Right atrium auricular region (tissue), 2 donors: ENCODE data around the gene CEP83. TPM values are rescaled to one million over a fixed set of nuclear protein-coding genes. Genes with fewer than 3 reads are reported as not detected.
"Not testable (repeated sequence)": the region's sequence is repeated elsewhere in the genome, so short reads cannot be mapped to it uniquely, and the experiment has no call there.

Experiments used
- DNase-seq: peaks from one replicate; pipeline ENCODE4 v3.0.0-alpha.2; 2019; ENCODE audit warnings: low spot score
- H3K27ac ChIP-seq, 2 donors: fragments of 200-600 bp; sonication (generic); 1 replicate in 1 of 2; 2 replicates in 1 of 2; pipeline ENCODE4 v1.5.1; 2016 to 2019
- H3K27me3 ChIP-seq, 2 donors: fragments of 200-600 bp; sonication (generic); one replicate each; pipeline versions ENCODE4 v1.5.1 to v1.6.0; 2017 to 2019
- H3K36me3 ChIP-seq: fragments of 200-600 bp; sonication (generic); one replicate; pipeline ENCODE4 v1.5.1; 2016
- H3K4me1 ChIP-seq, 2 donors: fragments of 200-600 bp; sonication (generic); one replicate each; pipeline versions ENCODE4 v1.5.1 to v1.6.0; 2017 to 2019
- H3K4me3 ChIP-seq, 2 donors: fragments of 200-600 bp; sonication (generic); 1 replicate in 1 of 2; 2 replicates in 1 of 2; pipeline ENCODE4 v1.5.1; 2017 to 2019; ENCODE audit warnings: mild to moderate bottlenecking in 1 of 2, moderate library complexity in 1 of 2
- H3K9me3 ChIP-seq, 2 donors: fragments of 200-600 bp; sonication (generic); one replicate each; pipeline ENCODE4 v1.5.1; 2019
- CTCF ChIP-seq, 2 donors: fragments of 200-600 bp; sonication (generic); IDR thresholded peaks; one replicate each; pipeline ENCODE4 v1.5.1; 2019; ENCODE audit warnings: antibody characterized with exemption in 2 of 2
- total RNA-seq, 2 donors: library from RNA; depleted of rRNA; stranded (reverse); fragments of >200 nt; gene quantifications; one replicate each; pipeline ENCODE4 v1.1.0, GENCODE V29; 2016

Gene CEP83
- total RNA-seq, 2 donors from 2014 or later, result 13.0 to 16.6 TPM

GRCh38 chr12:94488463-94488862 lies 28.8 kb upstream of the CEP83 start:
- no peaks in the 10 kb centered on the region for H3K36me3 ChIP-seq
- no peaks in the 10 kb centered on the region for H3K27me3 ChIP-seq
- no peak overlapping the region for H3K27ac ChIP-seq
- H3K4me1 ChIP-seq, result no peaks in the 10 kb centered on the region
- no peak for DNase-seq
- H3K4me3 ChIP-seq, result no peak overlapping the region
- no peaks in the 10 kb centered on the region for H3K9me3 ChIP-seq
- TF ChIP-seq CTCF (IDR thresholded peaks at IDR 0.05), result no peak

GRCh38 chr12:94481734-94482133 lies 22.1 kb upstream of the CEP83 start:
- no peak overlapping the region for H3K4me3 ChIP-seq
- no peaks in the 10 kb centered on the region for H3K27me3 ChIP-seq
- H3K27ac ChIP-seq, result no peak overlapping the region
- H3K4me1 ChIP-seq, result no peaks in the 10 kb centered on the region
- no peak for DNase-seq
- no peaks in the 10 kb centered on the region for H3K9me3 ChIP-seq
- TF ChIP-seq CTCF (IDR thresholded peaks at IDR 0.05), result no peak
- H3K36me3 ChIP-seq, result no peaks in the 10 kb centered on the region

GRCh38 chr12:94469522-94469921 lies 9.9 kb upstream of the CEP83 start:
- Histone ChIP-seq H3K36me3 (no peaks in the 10 kb centered on the region), H3K4me1 (no peaks in the 10 kb centered on the region), H3K9me3 (no peaks in the 10 kb centered on the region), H3K27ac (no peak overlapping the region), H3K4me3 (no peak overlapping the region), H3K27me3 (no peaks in the 10 kb centered on the region)
- DNase-seq, result no peak
- no peak for TF ChIP-seq CTCF (IDR thresholded peaks at IDR 0.05)

GRCh38 chr12:94460616-94460959 lies 921 bp upstream of the CEP83 start:
- H3K4me1 ChIP-seq, result peaks cover 0 to 19% of the 10 kb centered on the region in 2 donors
- TF ChIP-seq CTCF (IDR thresholded peaks at IDR 0.05), result no peak
- no peaks in the 10 kb centered on the region for H3K9me3 ChIP-seq
- H3K36me3 ChIP-seq, result no peaks in the 10 kb centered on the region
- H3K4me3 ChIP-seq, result peak overlapping the region; percentile 81 to 84
- peak overlapping the region; percentile 93 to 96 for H3K27ac ChIP-seq
- H3K27me3 ChIP-seq, result no peaks in the 10 kb centered on the region
- no peak for DNase-seq

GRCh38 chr12:94458877-94459727 lies 565 bp downstream of the CEP83 start:
- DNase-seq, result no peak
- no peaks in the 10 kb centered on the region for H3K27me3 ChIP-seq
- peak overlapping the region; percentile 93 to 96 for H3K27ac ChIP-seq
- H3K4me1 ChIP-seq, result peaks cover 0 to 19% of the 10 kb centered on the region in 2 donors
- H3K4me3 ChIP-seq, result peak overlapping the region; percentile 81 to 84
- H3K9me3 ChIP-seq, result no peaks in the 10 kb centered on the region
- no peaks in the 10 kb centered on the region for H3K36me3 ChIP-seq
- no peak for TF ChIP-seq CTCF (IDR thresholded peaks at IDR 0.05)

GRCh38 chr12:94457311-94457710 lies 2.4 kb downstream of the CEP83 start:
- H3K36me3 ChIP-seq, result no peaks in the 10 kb centered on the region
- no peak overlapping the region for H3K4me3 ChIP-seq
- no peaks in the 10 kb centered on the region for H3K9me3 ChIP-seq
- no peak for DNase-seq
- TF ChIP-seq CTCF (IDR thresholded peaks at IDR 0.05), result no peak
- peaks cover 0 to 19% of the 10 kb centered on the region in 2 donors for H3K4me1 ChIP-seq
- no peak overlapping the region for H3K27ac ChIP-seq
- H3K27me3 ChIP-seq, result no peaks in the 10 kb centered on the region

- H3K9me3 ChIP-seq, H3K27me3 ChIP-seq, H3K36me3 ChIP-seq, H3K27ac ChIP-seq, DNase-seq, H3K4me3 ChIP-seq: not testable (repeated sequence)
- H3K4me1 ChIP-seq, result peaks cover 0 to 12% of the 10 kb centered on the region in 2 donors
These were observed 5.3 kb downstream of the CEP83 start for GRCh38 chr12:94454318-94454717.
